HepG2 (cell line): ENCODE data around the gene TCAIM. TPM values are rescaled to one million over a fixed set of nuclear protein-coding genes. Genes with fewer than 3 reads are reported as not detected.

ENCODE experiments used
- ATAC-seq: fragments of 200-7000 bp; cut with Tn5 transposase; 3 replicates; pipeline ENCODE4 v1.9.1; 2020; ENCODE audit warnings: mild to moderate bottlenecking, moderate library complexity
- BruUV-seq: library from RNA; stranded (reverse); fragments of 400-500 nt; replicated peaks from 2 replicates; lab custom pipeline; 2021; lab: Mats Ljungman, UMichigan
- CTCF ChIA-PET: fragments of 300-600 bp; formaldehyde crosslinking; extraction: SDS; loops from one replicate; lab custom pipeline; 2021; ENCODE audit warnings: low total read pairs, inconsistent platforms, low intra/inter-chr PET ratio; lab: Yijun Ruan, JAX
- POLR2A ChIA-PET: fragments of 350-600 bp; sonication (Branson Sonifier 250); formaldehyde crosslinking; loops from one replicate; lab custom pipeline; 2020; ENCODE audit warnings: antibody characterized with exemption, inconsistent platforms; lab: Yijun Ruan, JAX
- DNase-seq: peaks from one replicate; pipeline ENCODE4 v3.0.0-alpha.2; 2015; ENCODE audit warnings: low spot score
- FAIRE-seq: peaks from 3 replicates; lab custom pipeline; 2011; peaks lifted over from hg19 to GRCh38; lab: Jason Lieb, UNC
- H2AFZ ChIP-seq: one replicate; pipeline ENCODE4 v1.6.1; 2011; ENCODE audit warnings: low read length, inconsistent platforms
- H3K27ac ChIP-seq: fragments of 300-600 bp; 3 replicates; pipeline ENCODE4 v1.8.0; 2011; ENCODE audit warnings: mixed run types, mild to moderate bottlenecking, mixed read lengths, low read length, inconsistent platforms; ENCODE audit not compliant: insufficient read depth; ENCODE audit errors: extremely low read length
- H3K27me3 ChIP-seq, 2 experiments: fragments of 200-600 bp in 1 of 2; 2 replicates in 1 of 2; 3 replicates in 1 of 2; pipeline versions ENCODE4 v1.6.0 to v1.8.0; 2011; ENCODE audit warnings: low read length in 2 of 2, mild to moderate bottlenecking in 2 of 2, moderate library complexity in 2 of 2, inconsistent platforms in 1 of 2; ENCODE audit not compliant: insufficient read depth in 2 of 2, control insufficient read depth in 1 of 2
- H3K36me3 ChIP-seq, 2 experiments: fragments of 200-600 bp in 1 of 2; replicated peaks in 1 of 2; 2 replicates in 1 of 2; 3 replicates in 1 of 2; pipeline versions ENCODE4 v1.5.1 to v1.8.0; 2011; ENCODE audit warnings: low read length in 2 of 2, inconsistent platforms in 1 of 2; ENCODE audit not compliant: insufficient read depth in 2 of 2, control insufficient read depth in 1 of 2
- H3K4me1 ChIP-seq: 2 replicates; pipeline ENCODE4 v1.5.1; 2012; ENCODE audit warnings: low read length, inconsistent platforms; ENCODE audit not compliant: insufficient read depth
- H3K4me2 ChIP-seq: 2 replicates; pipeline ENCODE4 v1.6.0; 2011; ENCODE audit warnings: low read depth, low read length, inconsistent platforms
- H3K4me3 ChIP-seq, 3 experiments: fragments of 200-600 bp in 1 of 3; sonication (generic), shearing (Covaris generic) in 1 of 3; replicated peaks in 1 of 3; 2 replicates each; pipeline ENCODE4 v1.5.1; 2011 to 2016; ENCODE audit warnings: low read length in 3 of 3, inconsistent platforms in 2 of 3, low read depth in 2 of 3, mild to moderate bottlenecking in 2 of 3, control low read depth in 1 of 3, mixed read lengths in 1 of 3; ENCODE audit not compliant: insufficient read depth in 1 of 3
- H3K79me2 ChIP-seq: one replicate; pipeline ENCODE4 v1.6.1; 2011; ENCODE audit warnings: low read length, inconsistent platforms; ENCODE audit not compliant: insufficient read depth
- H3K9ac ChIP-seq: 2 replicates; pipeline ENCODE4 v1.6.0; 2011; ENCODE audit warnings: mild to moderate bottlenecking, low read depth, low read length, inconsistent platforms; ENCODE audit not compliant: insufficient read depth
- H3K9me3 ChIP-seq: 2 replicates; pipeline ENCODE4 v1.5.1; 2012; ENCODE audit warnings: mild to moderate bottlenecking, low read length
- H4K20me1 ChIP-seq: 2 replicates; pipeline ENCODE4 v1.6.0; 2011; ENCODE audit warnings: inconsistent platforms, mild to moderate bottlenecking, low read length, moderate library complexity; ENCODE audit not compliant: insufficient read depth
- BRCA1 ChIP-seq: sonication (generic); formaldehyde crosslinking; IDR thresholded peaks from 2 replicates; pipeline ENCODE4 v1.4.0; 2020; ENCODE audit warnings: missing genetic modification reagents
- HNF1A ChIP-seq, 2 experiments: sonication (generic) in 1 of 2; formaldehyde crosslinking in 1 of 2; IDR thresholded peaks; 2 replicates each; pipeline versions ENCODE4 v1.4.0 to v1.6.1; 2016 to 2020; ENCODE audit warnings: borderline replicate concordance in 1 of 2, low read depth in 1 of 2, mild to moderate bottlenecking in 1 of 2, missing genetic modification reagents in 1 of 2
- ONECUT2 ChIP-seq: sonication (generic); formaldehyde crosslinking; IDR thresholded peaks from 2 replicates; pipeline ENCODE4 v1.4.0; 2020; ENCODE audit warnings: missing genetic modification reagents
- PRPF4 ChIP-seq: fragments of 200-400 bp; formaldehyde crosslinking; IDR thresholded peaks from 2 replicates; pipeline ENCODE4 v1.6.1; 2016; ENCODE audit warnings: low read length, low read depth; ENCODE audit not compliant: poor library complexity, severe bottlenecking
- ZEB1 ChIP-seq: IDR thresholded peaks from 2 replicates; pipeline ENCODE4 v1.6.1; 2012; ENCODE audit warnings: mild to moderate bottlenecking, low read depth, inconsistent platforms; ENCODE audit not compliant: insufficient replicate concordance
- ZNF160 ChIP-seq: sonication (generic); formaldehyde crosslinking; IDR thresholded peaks from 2 replicates; pipeline ENCODE4 v1.8.0; 2022; ENCODE audit warnings: mild to moderate bottlenecking, inconsistent platforms, missing genetic modification reagents
- ZNF296 ChIP-seq: sonication (generic); formaldehyde crosslinking; conservative IDR thresholded peaks from 2 replicates; pipeline ENCODE4 v1.5.0; 2020; ENCODE audit warnings: mild to moderate bottlenecking, missing genetic modification reagents
- ZNF674 ChIP-seq: sonication (generic); formaldehyde crosslinking; IDR thresholded peaks from 2 replicates; pipeline ENCODE4 v1.5.0; 2020; ENCODE audit warnings: low read depth, mild to moderate bottlenecking, missing genetic modification reagents
- WGBS: methylation state at CpG from one replicate; pipeline ENCODE4 v1.1.6; 2017; ENCODE audit warnings: low lambda C conversion rate; 5-methylcytosine and 5-hydroxymethylcytosine counted together
- in situ Hi-C: cut with HindIII; loops from 2 replicates; pipeline ENCODE4 v1.10.0; 2017; ENCODE audit warnings: low pct_unique_long_range_greater_than_20kb; ENCODE audit not compliant: extremely low pct_ligation_motif_present
- intact Hi-C: fragments of 100-400 bp; cut with micrococcal nuclease; formaldehyde crosslinking; loops from one replicate; pipeline ENCODE4 v1.10.0; 2022; ENCODE audit not compliant: unreplicated experiment
- polyA plus RNA-seq, 8 experiments: library from polyadenylated mRNA; depleted of rRNA in 3 of 8; stranded (reverse) in 7 of 8; unstranded in 1 of 8; fragments of >200 nt; fragmentation: Illumina TruSeq in 4 of 8; extraction: Trizol in 4 of 8; gene quantifications; 2 replicates each; pipeline versions ENCODE4 v1.2.1 to v1.2.3, GENCODE V29; 2011 to 2016; ENCODE audit warnings: low read depth in 4 of 8, missing spikeins in 1 of 8, mixed read lengths in 1 of 8; ENCODE audit not compliant: insufficient read depth in 1 of 8
- total RNA-seq, 5 experiments: library from RNA; depleted of rRNA; stranded (reverse); fragments of >200 nt; fragmentation: Illumina TruSeq; extraction: Trizol; gene quantifications; 2 replicates each; pipeline ENCODE4 v1.2.3, GENCODE V29; 2016; ENCODE audit warnings: low read depth in 1 of 5
- TF ChIP-seq, protein P1 (sequence below): sonication (generic); formaldehyde crosslinking; IDR thresholded peaks from 2 replicates; pipeline ENCODE4 v1.4.0; 2020; ENCODE audit warnings: mild to moderate bottlenecking, low read depth, missing genetic modification reagents
- TF ChIP-seq, protein P2 (sequence below): sonication (generic); formaldehyde crosslinking; IDR thresholded peaks from 2 replicates; pipeline ENCODE4 v1.5.1; 2020; ENCODE audit warnings: mild to moderate bottlenecking, moderate library complexity, missing genetic modification reagents
- TF ChIP-seq, protein P3 (sequence below): IDR thresholded peaks from 2 replicates; pipeline ENCODE4 v1.6.1; 2016

TCAIM gene
- total and polyA plus RNA-seq, 2 of the 13 experiments (the other 11 are each of a cell fraction or from before 2014, with no cell fraction given): 16.9 to 22.6 TPM

GRCh38 chr3:44355362-44356033, 16.9 kb downstream of the TCAIM start (continued):
- TF ChIP-seq, protein P1, sequence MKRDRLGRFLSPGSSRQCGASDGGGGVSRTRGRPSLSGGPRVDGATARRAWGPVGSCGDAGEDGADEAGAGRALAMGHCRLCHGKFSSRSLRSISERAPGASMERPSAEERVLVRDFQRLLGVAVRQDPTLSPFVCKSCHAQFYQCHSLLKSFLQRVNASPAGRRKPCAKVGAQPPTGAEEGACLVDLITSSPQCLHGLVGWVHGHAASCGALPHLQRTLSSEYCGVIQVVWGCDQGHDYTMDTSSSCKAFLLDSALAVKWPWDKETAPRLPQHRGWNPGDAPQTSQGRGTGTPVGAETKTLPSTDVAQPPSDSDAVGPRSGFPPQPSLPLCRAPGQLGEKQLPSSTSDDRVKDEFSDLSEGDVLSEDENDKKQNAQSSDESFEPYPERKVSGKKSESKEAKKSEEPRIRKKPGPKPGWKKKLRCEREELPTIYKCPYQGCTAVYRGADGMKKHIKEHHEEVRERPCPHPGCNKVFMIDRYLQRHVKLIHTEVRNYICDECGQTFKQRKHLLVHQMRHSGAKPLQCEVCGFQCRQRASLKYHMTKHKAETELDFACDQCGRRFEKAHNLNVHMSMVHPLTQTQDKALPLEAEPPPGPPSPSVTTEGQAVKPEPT (CRISPR knock-in tag): no peak
- TF ChIP-seq HNF1A (IDR thresholded peaks at IDR 0.05; ENCODE audit: low read depth) (no peak), HNF1A (CRISPR knock-in tag; IDR thresholded peaks at IDR 0.05; ENCODE audit: borderline replicate concordance) (no peak)

DNA sequence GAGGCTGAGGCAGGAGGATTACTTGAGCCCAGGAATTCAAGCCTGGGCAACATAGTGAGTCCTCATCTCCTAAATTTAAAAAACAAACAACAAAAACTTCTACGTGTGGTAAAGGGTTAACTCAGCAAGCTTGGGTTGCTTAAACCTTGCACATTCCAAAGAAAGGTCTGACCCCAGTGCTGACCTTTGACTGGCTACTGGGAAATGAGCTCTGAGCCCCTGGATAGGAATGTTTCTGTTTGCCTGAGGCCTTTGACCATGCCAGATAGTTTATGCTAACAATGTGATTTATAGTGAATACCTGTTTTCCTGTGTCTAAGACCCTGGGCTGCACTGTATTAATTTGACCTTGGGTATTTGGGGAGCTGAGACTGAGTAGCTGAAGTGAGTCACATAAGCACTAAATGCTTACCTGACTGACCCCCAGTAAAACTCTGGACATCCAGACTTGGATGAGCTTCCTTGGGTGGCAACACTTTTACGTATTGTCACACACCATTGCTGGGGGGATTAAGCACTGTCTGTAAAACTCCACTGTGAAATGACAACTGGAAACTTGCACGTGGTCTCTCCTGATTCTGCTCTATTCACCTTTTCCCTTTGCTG, 20.7 kb downstream of the TCAIM start:
- CTCF ChIA-PET: no interaction called here
- BruUV-seq: no TSS peak
- DNase-seq (peak; percentile 96), ATAC-seq (peak; percentile 95), FAIRE-seq (peak; percentile 99)
- Histone ChIP-seq H3K27ac (peak overlapping the region; percentile 93), H4K20me1 (no peaks in the 10 kb centered on the region), H3K4me1 (peaks cover 84% of the 10 kb centered on the region), H3K36me3 (no peaks in the 10 kb centered on the region; a peak in 1 of 5 replicates), H3K9me3 (no peaks in the 10 kb centered on the region), H3K4me2 (peak overlapping the region; percentile 67), H3K27me3 (no peaks in the 10 kb centered on the region), H3K79me2 (no peaks in the 10 kb centered on the region), H3K9ac (peak overlapping the region; percentile 59), H2AFZ (no peak overlapping the region), H3K4me3 (peak overlapping the region in 2 of 3 experiments; percentile 3 to 34; a peak in 1 of 6 replicates)
- in situ Hi-C loops (no loop called here), intact Hi-C loops (no loop called here)
- WGBS: 0% methylated on average over 3 of the region's 3 CpGs
- POLR2A ChIA-PET: interaction anchor here (0.8 to 2.3 kb wide), 9 partner anchors 13 to 152 kb away, joined by 3 to 67 read pairs (median 5); partner anchors contain the start of gene TCAIM
- TF ChIP-seq PRPF4 (no peak), BRCA1 (CRISPR knock-in tag) (no peak), ZNF160 (no peak), ZNF296 (CRISPR knock-in tag) (no peak), ONECUT2 (no peak), ZNF674 (no peak), ZEB1 (peak; percentile 71)
- TF ChIP-seq, protein P2, sequence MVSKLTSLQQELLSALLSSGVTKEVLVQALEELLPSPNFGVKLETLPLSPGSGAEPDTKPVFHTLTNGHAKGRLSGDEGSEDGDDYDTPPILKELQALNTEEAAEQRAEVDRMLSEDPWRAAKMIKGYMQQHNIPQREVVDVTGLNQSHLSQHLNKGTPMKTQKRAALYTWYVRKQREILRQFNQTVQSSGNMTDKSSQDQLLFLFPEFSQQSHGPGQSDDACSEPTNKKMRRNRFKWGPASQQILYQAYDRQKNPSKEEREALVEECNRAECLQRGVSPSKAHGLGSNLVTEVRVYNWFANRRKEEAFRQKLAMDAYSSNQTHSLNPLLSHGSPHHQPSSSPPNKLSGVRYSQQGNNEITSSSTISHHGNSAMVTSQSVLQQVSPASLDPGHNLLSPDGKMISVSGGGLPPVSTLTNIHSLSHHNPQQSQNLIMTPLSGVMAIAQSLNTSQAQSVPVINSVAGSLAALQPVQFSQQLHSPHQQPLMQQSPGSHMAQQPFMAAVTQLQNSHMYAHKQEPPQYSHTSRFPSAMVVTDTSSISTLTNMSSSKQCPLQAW (CRISPR knock-in tag): peak; percentile 96
- TF ChIP-seq, protein P3, sequence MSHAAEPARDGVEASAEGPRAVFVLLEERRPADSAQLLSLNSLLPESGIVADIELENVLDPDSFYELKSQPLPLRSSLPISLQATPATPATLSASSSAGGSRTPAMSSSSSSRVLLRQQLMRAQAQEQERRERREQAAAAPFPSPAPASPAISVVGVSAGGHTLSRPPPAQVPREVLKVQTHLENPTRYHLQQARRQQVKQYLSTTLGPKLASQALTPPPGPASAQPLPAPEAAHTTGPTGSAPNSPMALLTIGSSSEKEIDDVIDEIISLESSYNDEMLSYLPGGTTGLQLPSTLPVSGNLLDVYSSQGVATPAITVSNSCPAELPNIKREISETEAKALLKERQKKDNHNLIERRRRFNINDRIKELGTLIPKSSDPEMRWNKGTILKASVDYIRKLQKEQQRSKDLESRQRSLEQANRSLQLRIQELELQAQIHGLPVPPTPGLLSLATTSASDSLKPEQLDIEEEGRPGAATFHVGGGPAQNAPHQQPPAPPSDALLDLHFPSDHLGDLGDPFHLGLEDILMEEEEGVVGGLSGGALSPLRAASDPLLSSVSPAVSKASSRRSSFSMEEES: peak; percentile 65; the same call in 1 of the 2 replicates
